GM12891 (cell line): ENCODE measurements around the gene PDYN.

Experiments
- PAX5 ChIP-seq: IDR thresholded peaks from 2 replicates; pipeline ENCODE4 v1.6.1; 2011; ENCODE audit warnings: low read length, moderate library complexity, mild to moderate bottlenecking; ENCODE audit not compliant: insufficient read depth, severe bottlenecking
- POLR2A ChIP-seq: IDR thresholded peaks from 2 replicates; pipeline ENCODE4 v1.6.1; 2011; ENCODE audit warnings: low read depth, low read length, control low read depth
- POLR2AphosphoS5 ChIP-seq: IDR thresholded peaks from 2 replicates; pipeline ENCODE4 v1.6.1; 2011; ENCODE audit warnings: low read depth, low read length, control low read depth
- POU2F2 ChIP-seq: IDR thresholded peaks from 2 replicates; pipeline ENCODE4 v1.6.1; 2011; ENCODE audit warnings: low read depth, mild to moderate bottlenecking, control low read depth, low read length, moderate library complexity
- SPI1 ChIP-seq: IDR thresholded peaks from 2 replicates; pipeline ENCODE4 v1.6.1; 2011; ENCODE audit warnings: low read depth, low read length, control low read depth
- TAF1 ChIP-seq: IDR thresholded peaks from 2 replicates; pipeline ENCODE4 v1.6.1; 2011; ENCODE audit warnings: low read depth, low read length, control low read depth

DNA sequence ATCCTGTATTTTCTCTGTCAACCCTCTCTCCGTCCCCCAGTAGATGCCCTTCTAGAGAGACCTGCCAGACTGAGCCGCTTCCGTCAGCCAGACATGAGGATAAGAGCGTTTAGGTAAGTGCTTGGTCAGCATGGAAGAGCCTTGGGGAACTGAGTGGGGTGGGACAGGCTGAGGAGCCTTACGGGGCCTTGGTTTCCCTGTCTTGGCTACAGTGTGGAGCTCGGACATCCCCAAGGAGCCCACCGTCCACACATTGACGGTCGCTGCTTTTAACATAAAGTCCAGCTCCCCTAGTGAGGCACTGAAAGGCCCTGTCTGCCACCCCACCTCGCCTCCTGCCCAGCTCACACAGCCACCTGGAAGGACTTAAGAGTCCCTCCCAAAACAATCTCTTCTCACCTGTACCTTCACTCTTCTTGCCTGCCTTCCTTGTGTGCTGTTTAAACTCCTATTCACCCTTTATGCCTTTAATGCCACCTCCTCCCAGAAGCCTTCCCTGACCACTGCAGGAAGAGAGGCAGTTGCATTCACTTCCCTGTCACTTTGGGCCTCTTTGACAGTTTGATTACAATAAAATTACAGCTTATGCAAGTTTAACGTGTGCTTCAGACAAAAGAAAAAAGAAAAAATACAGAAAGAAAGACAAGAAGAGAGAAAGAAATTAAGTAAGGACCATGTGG lies 42.3 kb downstream of the PDYN start:
- TF ChIP-seq POLR2A = no peak
- no peak for TF ChIP-seq POLR2AphosphoS5
- no peak for TF ChIP-seq SPI1
- no peak for TF ChIP-seq TAF1
- no peak for TF ChIP-seq PAX5
- no peak for TF ChIP-seq POU2F2
